HEK293T (cell line): Measurements from ENCODE around the gene NINJ1.

Experiments used
- CTCF ChIA-PET: fragments of 350-600 bp; formaldehyde crosslinking; extraction: SDS; loops from one replicate; lab custom pipeline; 2021; ENCODE audit warnings: antibody characterized with exemption, inconsistent platforms; lab: Yijun Ruan, JAX
- POLR2A ChIA-PET: fragments of 350-600 bp; formaldehyde crosslinking; extraction: SDS; loops from one replicate; lab custom pipeline; 2020; ENCODE audit warnings: antibody characterized with exemption, inconsistent platforms; lab: Yijun Ruan, JAX
- DNase-seq: peaks from one replicate; pipeline ENCODE4 v3.0.0; 2012; ENCODE audit warnings: mixed read lengths; ENCODE audit errors: extremely low spot score
- ARNT ChIP-seq: fragments of 450-650 bp; IDR thresholded peaks from 2 replicates; pipeline ENCODE4 v1.6.1; 2017; ENCODE audit warnings: mild to moderate bottlenecking
- BHLHE40 ChIP-seq: fragments of 450-650 bp; IDR thresholded peaks from 2 replicates; pipeline ENCODE4 v1.6.1; 2016; ENCODE audit warnings: mild to moderate bottlenecking, moderate library complexity, borderline replicate concordance
- CTBP1 ChIP-seq: fragments of 450-650 bp; IDR thresholded peaks from 2 replicates; pipeline ENCODE4 v1.6.1; 2016; ENCODE audit warnings: borderline replicate concordance
- ELF4 ChIP-seq: fragments of 450-650 bp; IDR thresholded peaks from 2 replicates; pipeline ENCODE4 v1.6.1; 2017; ENCODE audit warnings: antibody characterized with exemption
- FOXA1 ChIP-seq: fragments of 450-650 bp; IDR thresholded peaks from 2 replicates; pipeline ENCODE4 v1.6.1; 2016; ENCODE audit warnings: mild to moderate bottlenecking
- FOXK2 ChIP-seq: fragments of 450-650 bp; IDR thresholded peaks from 2 replicates; pipeline ENCODE4 v1.6.1; 2016; ENCODE audit warnings: mild to moderate bottlenecking
- FOXM1 ChIP-seq: fragments of 450-650 bp; IDR thresholded peaks from 2 replicates; pipeline ENCODE4 v1.6.1; 2017; ENCODE audit warnings: mild to moderate bottlenecking, borderline replicate concordance
- HDGF ChIP-seq: fragments of 450-650 bp; IDR thresholded peaks from 2 replicates; pipeline ENCODE4 v1.6.1; 2017; ENCODE audit warnings: antibody characterized with exemption, borderline replicate concordance
- L3MBTL2 ChIP-seq: fragments of 450-650 bp; conservative IDR thresholded peaks from 2 replicates; pipeline ENCODE4 v1.6.1; 2016; ENCODE audit warnings: mild to moderate bottlenecking
- LEF1 ChIP-seq: fragments of 450-650 bp; IDR thresholded peaks from 2 replicates; pipeline ENCODE4 v1.6.1; 2017; ENCODE audit warnings: mild to moderate bottlenecking, borderline replicate concordance
- NFRKB ChIP-seq: fragments of 450-650 bp; IDR thresholded peaks from 2 replicates; pipeline ENCODE4 v1.6.1; 2016; ENCODE audit warnings: mild to moderate bottlenecking, moderate library complexity
- PKNOX1 ChIP-seq: fragments of 450-650 bp; IDR thresholded peaks from 2 replicates; pipeline ENCODE4 v1.6.1; 2016
- SP1 ChIP-seq: fragments of 450-650 bp; IDR thresholded peaks from 2 replicates; pipeline ENCODE4 v1.6.1; 2017
- SUZ12 ChIP-seq: fragments of 450-650 bp; IDR thresholded peaks from 2 replicates; pipeline ENCODE4 v1.6.1; 2016; ENCODE audit warnings: mild to moderate bottlenecking
- TARDBP ChIP-seq: fragments of 450-650 bp; IDR thresholded peaks from 2 replicates; pipeline ENCODE4 v1.6.1; 2016
- ZNF384 ChIP-seq: fragments of 450-650 bp; IDR thresholded peaks from 2 replicates; pipeline ENCODE4 v1.6.1; 2016

The NINJ1 gene

GRCh38 chr9:93112864-93113389 is 21.1 kb downstream of the NINJ1 start:
- POLR2A ChIA-PET: interaction anchor here (1.1 kb wide), 1 partner anchor 21 kb away, joined by 4 read pairs; the partner anchor contains the start of gene NINJ1
- no peak for TF ChIP-seq TARDBP
- no peak for TF ChIP-seq ELF4
- no peak for TF ChIP-seq BHLHE40
- TF ChIP-seq ZNF384: no peak
- TF ChIP-seq FOXK2: no peak
- TF ChIP-seq L3MBTL2: no peak
- no peak for TF ChIP-seq SP1
- TF ChIP-seq FOXA1: no peak
- no peak for TF ChIP-seq PKNOX1
- no peak for TF ChIP-seq NFRKB
- TF ChIP-seq CTBP1: no peak
- TF ChIP-seq FOXM1: no peak
- no peak for TF ChIP-seq ARNT
- TF ChIP-seq SUZ12: no peak
- TF ChIP-seq HDGF: no peak
- no peak for TF ChIP-seq LEF1
- CTCF ChIA-PET: no interaction called here
- no peak for DNase-seq

- ChIA-PET POLR2A (no interaction called here), CTCF (no interaction called here)
- TF ChIP-seq NFRKB: no peak
- no peak for TF ChIP-seq FOXA1
- no peak for TF ChIP-seq PKNOX1
- no peak for TF ChIP-seq HDGF
- TF ChIP-seq LEF1: no peak
- no peak for TF ChIP-seq FOXM1
- TF ChIP-seq TARDBP: no peak
- TF ChIP-seq BHLHE40: no peak
- TF ChIP-seq L3MBTL2: no peak
- no peak for TF ChIP-seq FOXK2
- TF ChIP-seq ARNT: no peak
- no peak for TF ChIP-seq CTBP1
- no peak for TF ChIP-seq ELF4
- TF ChIP-seq ZNF384: no peak
- TF ChIP-seq SP1: no peak
- TF ChIP-seq SUZ12: no peak
- no peak for DNase-seq
Observed at GRCh38 chr9:93112116-93112863, 21.8 kb downstream of the NINJ1 start.

GRCh38 chr9:93111371-93112115 is 22.5 kb downstream of the NINJ1 start:
- ChIA-PET CTCF (no interaction called here), POLR2A (no interaction called here)
- DNase-seq: no peak
- TF ChIP-seq FOXA1 (no peak), ELF4 (no peak), CTBP1 (no peak), FOXK2 (no peak), BHLHE40 (no peak), PKNOX1 (no peak), NFRKB (no peak), LEF1 (no peak), TARDBP (no peak), SUZ12 (no peak), FOXM1 (no peak)

- TF ChIP-seq NFRKB (no peak), HDGF (no peak), SP1 (no peak), SUZ12 (no peak), FOXM1 (no peak), LEF1 (no peak), TARDBP (no peak), BHLHE40 (no peak), PKNOX1 (no peak)
- ChIA-PET POLR2A (no interaction called here), CTCF (no interaction called here)
Observed at GRCh38 chr9:93111001-93111370, 23.1 kb downstream of the NINJ1 start.

GRCh38 chr9:93110311-93110855 is 23.7 kb downstream of the NINJ1 start:
- CTCF ChIA-PET: no interaction called here
- no peak for DNase-seq
- TF ChIP-seq PKNOX1: no peak
- TF ChIP-seq NFRKB: no peak
- TF ChIP-seq HDGF: no peak
- POLR2A ChIA-PET: no interaction called here

More at GRCh38 chr9:93111001-93111370, 23.1 kb downstream of the NINJ1 start:
- no peak for DNase-seq
